ENCODE results near the gene SQSTM1. TPM values are rescaled to one million over a fixed set of nuclear protein-coding genes. Genes with fewer than 3 reads are reported as not detected.

Gene SQSTM1

GRCh38 chr5:179885491-179886090, 64.9 kb downstream of the SQSTM1 start:
- no peak overlapping the region for H3K27ac ChIP-seq (replicated peaks)
- TF ChIP-seq, protein P1, sequence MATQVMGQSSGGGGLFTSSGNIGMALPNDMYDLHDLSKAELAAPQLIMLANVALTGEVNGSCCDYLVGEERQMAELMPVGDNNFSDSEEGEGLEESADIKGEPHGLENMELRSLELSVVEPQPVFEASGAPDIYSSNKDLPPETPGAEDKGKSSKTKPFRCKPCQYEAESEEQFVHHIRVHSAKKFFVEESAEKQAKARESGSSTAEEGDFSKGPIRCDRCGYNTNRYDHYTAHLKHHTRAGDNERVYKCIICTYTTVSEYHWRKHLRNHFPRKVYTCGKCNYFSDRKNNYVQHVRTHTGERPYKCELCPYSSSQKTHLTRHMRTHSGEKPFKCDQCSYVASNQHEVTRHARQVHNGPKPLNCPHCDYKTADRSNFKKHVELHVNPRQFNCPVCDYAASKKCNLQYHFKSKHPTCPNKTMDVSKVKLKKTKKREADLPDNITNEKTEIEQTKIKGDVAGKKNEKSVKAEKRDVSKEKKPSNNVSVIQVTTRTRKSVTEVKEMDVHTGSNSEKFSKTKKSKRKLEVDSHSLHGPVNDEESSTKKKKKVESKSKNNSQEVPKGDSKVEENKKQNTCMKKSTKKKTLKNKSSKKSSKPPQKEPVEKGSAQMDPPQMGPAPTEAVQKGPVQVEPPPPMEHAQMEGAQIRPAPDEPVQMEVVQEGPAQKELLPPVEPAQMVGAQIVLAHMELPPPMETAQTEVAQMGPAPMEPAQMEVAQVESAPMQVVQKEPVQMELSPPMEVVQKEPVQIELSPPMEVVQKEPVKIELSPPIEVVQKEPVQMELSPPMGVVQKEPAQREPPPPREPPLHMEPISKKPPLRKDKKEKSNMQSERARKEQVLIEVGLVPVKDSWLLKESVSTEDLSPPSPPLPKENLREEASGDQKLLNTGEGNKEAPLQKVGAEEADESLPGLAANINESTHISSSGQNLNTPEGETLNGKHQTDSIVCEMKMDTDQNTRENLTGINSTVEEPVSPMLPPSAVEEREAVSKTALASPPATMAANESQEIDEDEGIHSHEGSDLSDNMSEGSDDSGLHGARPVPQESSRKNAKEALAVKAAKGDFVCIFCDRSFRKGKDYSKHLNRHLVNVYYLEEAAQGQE (IDR thresholded peaks at IDR 0.05; ENCODE audit: insufficient replicate concordance, low read depth) = no peak
- TF ChIP-seq SPI1 (IDR thresholded peaks at IDR 0.05; ENCODE audit: borderline replicate concordance, low read depth) (no peak), GABPA (IDR thresholded peaks at IDR 0.05; ENCODE audit: low read depth) (no peak)
- H3K27me3 ChIP-seq (ENCODE audit: insufficient read depth, poor library complexity, severe bottlenecking) = no peaks in the 10 kb centered on the region
- no peak for DNase-seq (ENCODE audit: low read depth in 1 of 2, low spot score in 1 of 2)
- H3K4me3 ChIP-seq (replicated peaks; ENCODE audit: insufficient read depth, low read length) = no peak overlapping the region

- TF ChIP-seq GABPA (IDR thresholded peaks at IDR 0.05; ENCODE audit: low read depth) (no peak), POLR2AphosphoS5 (IDR thresholded peaks at IDR 0.05; ENCODE audit: low read depth) (no peak), SPI1 (IDR thresholded peaks at IDR 0.05; ENCODE audit: borderline replicate concordance, low read depth) (no peak)
- TF ChIP-seq, protein P1 (IDR thresholded peaks at IDR 0.05; ENCODE audit: insufficient replicate concordance, low read depth) = no peak
- TF ChIP-seq, protein P2, sequence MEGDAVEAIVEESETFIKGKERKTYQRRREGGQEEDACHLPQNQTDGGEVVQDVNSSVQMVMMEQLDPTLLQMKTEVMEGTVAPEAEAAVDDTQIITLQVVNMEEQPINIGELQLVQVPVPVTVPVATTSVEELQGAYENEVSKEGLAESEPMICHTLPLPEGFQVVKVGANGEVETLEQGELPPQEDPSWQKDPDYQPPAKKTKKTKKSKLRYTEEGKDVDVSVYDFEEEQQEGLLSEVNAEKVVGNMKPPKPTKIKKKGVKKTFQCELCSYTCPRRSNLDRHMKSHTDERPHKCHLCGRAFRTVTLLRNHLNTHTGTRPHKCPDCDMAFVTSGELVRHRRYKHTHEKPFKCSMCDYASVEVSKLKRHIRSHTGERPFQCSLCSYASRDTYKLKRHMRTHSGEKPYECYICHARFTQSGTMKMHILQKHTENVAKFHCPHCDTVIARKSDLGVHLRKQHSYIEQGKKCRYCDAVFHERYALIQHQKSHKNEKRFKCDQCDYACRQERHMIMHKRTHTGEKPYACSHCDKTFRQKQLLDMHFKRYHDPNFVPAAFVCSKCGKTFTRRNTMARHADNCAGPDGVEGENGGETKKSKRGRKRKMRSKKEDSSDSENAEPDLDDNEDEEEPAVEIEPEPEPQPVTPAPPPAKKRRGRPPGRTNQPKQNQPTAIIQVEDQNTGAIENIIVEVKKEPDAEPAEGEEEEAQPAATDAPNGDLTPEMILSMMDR (IDR thresholded peaks at IDR 0.05; ENCODE audit: insufficient read depth, low read length) = no peak
- H3K27ac ChIP-seq (replicated peaks) = no peak overlapping the region
Observed at GRCh38 chr5:179886190-179886911, 65.6 kb downstream of the SQSTM1 start.

GRCh38 chr5:179887095-179887494, 66.4 kb downstream of the SQSTM1 start:
- H3K4me3 ChIP-seq (replicated peaks; ENCODE audit: insufficient read depth, low read length) = no peak overlapping the region
- no peak overlapping the region for H3K27ac ChIP-seq (replicated peaks)
- no peaks in the 10 kb centered on the region for H3K27me3 ChIP-seq (ENCODE audit: insufficient read depth, poor library complexity, severe bottlenecking)
- DNase-seq (ENCODE audit: low read depth in 1 of 2, low spot score in 1 of 2) = no peak
- no peak for TF ChIP-seq POLR2AphosphoS5 (IDR thresholded peaks at IDR 0.05; ENCODE audit: low read depth)
- no peak for TF ChIP-seq GABPA (IDR thresholded peaks at IDR 0.05; ENCODE audit: low read depth)
- no peak for TF ChIP-seq SPI1 (IDR thresholded peaks at IDR 0.05; ENCODE audit: borderline replicate concordance, low read depth)
- TF ChIP-seq, protein P1 (IDR thresholded peaks at IDR 0.05; ENCODE audit: insufficient replicate concordance, low read depth) = no peak
- TF ChIP-seq, protein P2 (IDR thresholded peaks at IDR 0.05; ENCODE audit: insufficient read depth, low read length) = no peak

More at GRCh38 chr5:179886190-179886911, 65.6 kb downstream of the SQSTM1 start:
- H3K27me3 ChIP-seq (ENCODE audit: insufficient read depth, poor library complexity, severe bottlenecking) = no peaks in the 10 kb centered on the region
- no peak for DNase-seq (ENCODE audit: low read depth in 1 of 2, low spot score in 1 of 2)
- H3K4me3 ChIP-seq (replicated peaks; ENCODE audit: insufficient read depth, low read length) = no peak overlapping the region

Small RNA genes lying within 50 kb of the gene (microRNA-seq; reads per million reads assigned to microRNA genes)
- gene MIR1229 = not detected
